HG03457 (cell line): ENCODE data around the gene RPN1.
"Not testable (repeated sequence)": the region's sequence is repeated elsewhere in the genome, so short reads cannot be mapped to it uniquely, and the experiment has no call there.

Experiments used
- ATAC-seq: cut with Tn5 transposase; IDR thresholded peaks from one replicate; pipeline ENCODE4 v1.9.1; 2021; ENCODE audit warnings: moderate number of reproducible peaks; ENCODE audit not compliant: unreplicated experiment

Gene RPN1

GRCh38 chr3:128613083-128613829 is 37.4 kb downstream of the RPN1 start:
- no peak for ATAC-seq

DNA sequence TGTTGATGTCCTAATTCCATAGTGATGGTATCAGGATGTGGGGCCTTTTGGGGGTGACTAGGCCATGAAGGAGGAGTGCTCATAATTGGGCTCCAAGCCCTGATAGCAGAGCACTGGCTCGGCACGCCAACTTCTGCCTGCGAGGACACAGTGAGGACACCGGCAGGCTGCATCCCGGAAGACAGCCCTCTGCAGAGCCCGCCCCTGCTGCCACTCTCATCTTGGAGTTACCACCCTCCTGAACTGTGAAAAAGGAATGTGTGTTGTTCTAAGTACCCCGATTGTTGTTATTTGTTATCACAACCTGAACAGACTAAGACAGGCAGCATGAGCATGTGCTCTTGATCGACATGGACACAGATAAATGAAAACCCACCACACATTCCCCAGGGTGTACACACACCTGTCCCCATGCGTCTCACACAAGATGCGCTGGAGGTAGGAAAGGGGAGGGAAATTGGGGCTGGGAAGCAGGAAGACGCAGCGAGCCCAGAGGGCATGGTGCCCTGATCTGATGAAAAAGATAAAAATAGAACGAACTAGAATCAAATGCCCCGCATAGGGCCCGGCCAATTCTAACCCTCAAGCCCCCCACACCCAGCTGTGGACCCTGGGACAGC is 40.1 kb downstream of the RPN1 start:
- no peak for ATAC-seq

DNA sequence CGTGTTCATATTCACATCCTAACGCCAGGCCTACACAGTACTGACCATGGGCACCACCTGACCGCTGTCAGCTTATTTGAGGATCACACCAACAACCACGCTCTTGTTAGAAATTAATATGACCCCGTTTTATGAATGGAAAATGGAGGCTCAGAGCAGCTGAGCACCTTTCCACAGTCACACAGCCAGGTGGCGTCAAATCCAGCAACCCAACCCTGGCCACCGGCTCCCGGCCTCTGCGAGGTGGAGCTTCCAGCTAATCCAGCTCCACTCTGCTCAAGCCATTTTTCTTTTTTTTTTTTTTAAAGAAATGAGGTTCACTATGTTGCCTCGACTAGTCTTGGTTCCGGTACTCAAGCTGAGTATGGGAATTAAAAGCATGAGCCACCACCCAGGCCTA is 41.3 kb downstream of the RPN1 start:
- ATAC-seq: no peak

DNA sequence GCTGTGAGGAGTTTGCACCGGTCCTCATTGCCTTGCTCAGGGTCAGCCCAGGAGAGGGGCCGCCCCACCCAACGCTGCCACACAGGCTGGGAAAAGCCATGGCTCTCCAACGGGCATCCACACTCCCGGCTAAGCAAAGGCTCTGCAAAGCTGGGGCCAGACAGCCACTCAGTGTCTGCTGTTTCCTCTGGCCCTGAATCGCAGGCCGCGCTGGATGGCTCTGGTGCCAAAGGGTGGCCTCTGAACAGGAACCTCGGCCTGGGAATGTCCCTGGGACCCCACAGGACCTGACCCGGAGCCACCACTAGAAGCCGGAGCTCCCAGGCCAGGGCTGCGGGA is 42.9 kb downstream of the RPN1 start:
- ATAC-seq: no peak

GRCh38 chr3:128606094-128606493 is 44.5 kb downstream of the RPN1 start:
- ATAC-seq: no peak

- ATAC-seq: no peak
Measured at GRCh38 chr3:128605091-128606046, 45.2 kb downstream of the RPN1 start.

- no peak for ATAC-seq
Measured at GRCh38 chr3:128603811-128604775, 46.5 kb downstream of the RPN1 start.

DNA sequence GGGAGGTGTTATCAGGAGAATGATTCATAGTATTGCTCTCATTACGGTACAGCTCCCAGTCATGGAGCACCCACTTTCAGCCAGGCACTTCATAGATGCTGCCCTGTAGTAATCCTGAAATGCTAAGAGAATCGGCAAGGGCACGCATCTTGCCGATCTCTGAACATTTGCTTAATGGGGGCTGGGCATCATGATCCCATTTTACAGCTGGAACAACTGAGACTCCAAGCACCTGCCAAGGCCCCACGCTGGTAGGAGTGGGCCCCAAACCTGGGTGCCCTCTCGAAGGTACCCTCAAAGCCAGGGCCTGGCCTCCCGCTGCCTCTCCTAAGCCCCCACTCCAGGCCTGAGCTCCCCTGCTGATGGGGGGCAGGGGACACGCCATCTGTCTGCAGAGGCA is 47.3 kb downstream of the RPN1 start:
- ATAC-seq: no peak

DNA sequence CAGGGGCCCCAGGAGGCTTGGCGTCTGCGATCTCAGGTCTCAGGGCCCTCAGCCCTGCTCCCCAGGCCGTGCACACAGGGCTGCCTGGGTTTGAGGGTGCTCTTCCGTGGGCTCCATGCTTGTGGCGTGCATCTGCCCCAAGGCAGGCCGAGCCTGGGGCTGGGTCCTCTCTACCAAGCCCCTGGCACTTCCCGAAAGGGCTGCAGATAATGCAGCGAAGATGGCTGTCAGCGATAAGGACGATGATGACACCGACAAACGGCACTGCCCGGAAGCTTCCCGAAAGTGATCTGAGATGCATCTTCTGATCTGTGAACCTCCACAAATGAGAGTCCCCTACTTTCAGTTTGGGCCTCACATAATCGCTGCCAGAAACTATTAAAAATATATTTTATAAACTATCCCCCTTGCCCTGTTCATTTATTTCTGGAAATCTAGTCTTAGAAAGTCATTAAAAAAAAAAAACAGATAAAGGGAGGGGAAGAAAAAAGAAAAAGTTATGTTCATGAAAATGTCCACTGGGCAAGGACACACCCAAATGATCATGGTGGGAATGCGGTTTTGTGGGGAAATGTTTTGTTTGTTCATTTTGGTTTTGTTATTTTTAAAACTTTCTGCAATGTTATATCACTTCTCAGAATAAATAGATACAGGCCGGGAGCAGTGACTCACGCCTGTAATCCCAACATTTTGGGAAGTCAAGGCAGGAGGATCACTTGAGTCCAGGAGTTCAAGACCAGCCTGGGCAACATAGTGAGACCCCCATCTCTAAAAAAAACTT is 51.5 kb downstream of the RPN1 start:
- no peak for ATAC-seq

DNA sequence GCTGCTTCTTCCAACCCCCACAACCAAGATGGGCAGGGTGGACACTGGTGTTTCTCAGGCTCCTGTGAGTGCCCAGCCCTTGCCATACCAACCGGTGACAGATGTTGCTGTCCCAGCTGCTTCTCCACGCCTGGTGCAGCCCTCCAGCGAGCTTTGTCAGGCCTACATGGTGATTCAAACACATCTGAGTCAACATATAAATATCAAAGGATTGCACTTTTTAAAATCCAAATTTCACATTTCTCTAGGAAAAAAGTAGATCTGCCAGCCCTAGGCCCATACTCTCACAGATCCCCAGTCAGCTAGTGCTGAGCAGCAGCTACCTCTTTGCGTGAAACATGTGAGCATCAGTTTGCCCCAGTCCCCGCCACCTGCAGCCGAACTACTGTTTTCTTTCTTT is 52.7 kb downstream of the RPN1 start:
- no peak for ATAC-seq

GRCh38 chr3:128592864-128593263 is 57.8 kb downstream of the RPN1 start:
- no peak for ATAC-seq

DNA sequence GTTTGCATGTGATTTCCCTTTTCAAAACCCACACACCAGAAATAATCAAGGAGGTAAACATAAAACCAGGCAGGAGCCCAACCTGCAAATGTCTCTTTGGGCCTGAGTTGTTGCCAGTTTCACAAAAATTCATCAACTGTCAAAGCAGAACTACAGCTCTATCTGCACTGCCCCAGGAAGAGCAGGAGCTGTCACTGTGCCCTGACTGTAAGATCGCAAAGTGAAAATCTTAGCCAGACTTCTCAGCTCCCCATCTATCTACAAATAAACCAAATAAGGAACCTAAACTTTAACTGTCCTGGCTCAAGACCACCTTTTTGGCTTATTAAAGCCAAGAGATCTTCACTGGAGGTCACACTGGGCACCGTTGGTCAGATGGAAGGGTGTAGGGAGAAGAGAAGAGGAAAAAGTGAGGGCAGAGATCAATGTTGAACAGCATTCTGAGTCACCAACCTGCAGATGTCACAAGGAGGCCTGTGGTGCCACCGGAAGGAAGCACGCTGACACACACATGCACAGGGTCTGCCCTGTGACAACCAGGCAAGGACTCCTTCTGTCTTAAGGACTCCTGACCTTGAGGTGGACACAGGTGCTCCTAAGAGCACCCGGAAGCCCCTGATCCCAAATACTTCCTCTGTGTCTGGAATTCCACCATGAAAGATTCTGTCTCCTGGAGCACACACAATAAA is 58.7 kb downstream of the RPN1 start:
- ATAC-seq: no peak

- ATAC-seq: no peak
Measured at GRCh38 chr3:128590948-128591347, 59.7 kb downstream of the RPN1 start.

GRCh38 chr3:128589985-128590384 is 60.6 kb downstream of the RPN1 start:
- not testable (repeated sequence) for ATAC-seq

DNA sequence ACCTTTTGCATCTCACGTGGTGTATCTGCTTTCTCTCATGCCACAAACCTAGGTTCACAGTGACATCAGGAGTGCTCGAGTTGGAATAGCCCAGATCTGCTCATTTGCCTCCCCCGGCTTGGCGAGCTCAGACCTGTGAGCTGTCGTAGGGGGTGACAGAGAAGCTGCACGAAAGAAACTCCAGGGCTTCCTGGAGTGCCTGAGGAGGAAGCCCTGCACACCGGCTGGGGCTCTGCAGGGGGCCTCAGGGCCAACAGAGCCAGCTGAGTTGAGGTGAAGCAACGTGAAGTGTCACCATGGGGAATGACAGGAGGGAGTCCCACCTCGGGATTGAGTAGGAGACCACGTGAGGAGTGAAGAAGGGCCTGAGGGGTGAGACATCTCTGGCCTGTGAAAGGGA is 62.5 kb downstream of the RPN1 start:
- ATAC-seq: no peak

DNA sequence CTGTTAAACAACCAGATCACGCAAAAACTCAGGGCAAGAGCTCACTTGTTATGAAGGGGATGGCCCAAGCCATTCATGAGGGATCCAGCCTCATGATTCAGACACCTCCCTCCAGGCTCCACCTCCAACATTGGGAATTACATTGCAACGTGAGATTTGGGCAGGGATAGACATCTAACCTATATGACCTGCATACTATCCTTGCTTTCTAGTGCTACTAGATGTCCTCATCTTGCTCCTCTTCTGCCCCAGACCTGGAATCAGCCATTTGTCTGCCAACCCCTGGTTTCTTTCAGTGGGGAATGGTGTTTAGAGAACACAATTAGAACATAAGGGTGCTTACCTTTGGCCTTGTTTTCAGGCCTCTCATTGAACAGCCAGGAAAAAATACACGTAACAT is 63.2 kb downstream of the RPN1 start:
- ATAC-seq: no peak

DNA sequence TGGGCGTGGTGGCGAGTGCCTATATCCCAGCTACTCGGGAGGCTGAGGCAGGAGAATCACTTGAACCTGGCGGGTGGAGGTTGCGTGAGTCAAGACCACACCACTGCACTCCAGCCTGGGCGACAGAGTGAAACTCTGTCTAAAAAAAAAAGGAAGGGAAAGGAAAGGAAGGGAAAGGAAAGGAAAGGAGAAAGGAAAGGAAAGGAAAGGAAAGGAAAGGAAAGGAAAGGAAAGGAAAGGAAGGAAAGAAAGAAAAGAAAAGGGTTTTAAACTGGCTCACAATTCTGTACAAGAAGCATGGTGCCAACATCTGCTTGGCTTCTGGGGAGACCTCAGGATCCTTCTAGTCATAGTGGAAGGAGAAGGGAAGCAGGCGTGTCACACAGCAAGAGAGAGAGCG is 63.7 kb downstream of the RPN1 start:
- not testable (repeated sequence) for ATAC-seq

- ATAC-seq: not testable (repeated sequence)
Measured at GRCh38 chr3:128586391-128586790, 64.2 kb downstream of the RPN1 start.

- no peak for ATAC-seq
Measured at GRCh38 chr3:128585974-128586373, 64.6 kb downstream of the RPN1 start.
